IPS-11a (cell line): ENCODE measurements around the gene MED31.
"Not testable (repeated sequence)": the region's sequence is repeated elsewhere in the genome, so short reads cannot be mapped to it uniquely, and the experiment has no call there.

Experiments
- H3K4me3 ChIP-seq: one replicate; pipeline ENCODE4 v1.5.1; 2013; ENCODE audit warnings: low read depth, low read length, control low read depth

Gene MED31

DNA sequence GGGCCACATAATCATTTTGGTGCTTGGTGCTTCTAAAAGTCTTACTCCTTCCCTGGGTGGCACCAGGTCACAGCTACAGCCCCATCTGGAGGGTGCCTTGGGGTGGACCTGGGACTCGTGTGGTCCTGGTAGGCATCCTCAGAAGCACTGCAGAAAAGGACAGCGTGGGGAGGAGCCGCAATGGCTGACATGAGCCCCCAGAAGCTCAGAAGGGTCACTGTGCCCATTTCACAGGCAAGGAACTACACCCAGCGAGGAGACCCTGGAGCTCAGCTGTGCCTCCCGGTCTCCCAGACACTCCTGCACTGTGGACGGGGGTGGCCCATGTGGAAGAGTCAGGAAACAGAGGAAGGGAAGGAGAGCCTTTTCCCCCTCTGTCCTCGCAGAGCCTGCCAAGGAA lies 26.5 kb upstream of the MED31 start:
- no peak overlapping the region for H3K4me3 ChIP-seq

DNA sequence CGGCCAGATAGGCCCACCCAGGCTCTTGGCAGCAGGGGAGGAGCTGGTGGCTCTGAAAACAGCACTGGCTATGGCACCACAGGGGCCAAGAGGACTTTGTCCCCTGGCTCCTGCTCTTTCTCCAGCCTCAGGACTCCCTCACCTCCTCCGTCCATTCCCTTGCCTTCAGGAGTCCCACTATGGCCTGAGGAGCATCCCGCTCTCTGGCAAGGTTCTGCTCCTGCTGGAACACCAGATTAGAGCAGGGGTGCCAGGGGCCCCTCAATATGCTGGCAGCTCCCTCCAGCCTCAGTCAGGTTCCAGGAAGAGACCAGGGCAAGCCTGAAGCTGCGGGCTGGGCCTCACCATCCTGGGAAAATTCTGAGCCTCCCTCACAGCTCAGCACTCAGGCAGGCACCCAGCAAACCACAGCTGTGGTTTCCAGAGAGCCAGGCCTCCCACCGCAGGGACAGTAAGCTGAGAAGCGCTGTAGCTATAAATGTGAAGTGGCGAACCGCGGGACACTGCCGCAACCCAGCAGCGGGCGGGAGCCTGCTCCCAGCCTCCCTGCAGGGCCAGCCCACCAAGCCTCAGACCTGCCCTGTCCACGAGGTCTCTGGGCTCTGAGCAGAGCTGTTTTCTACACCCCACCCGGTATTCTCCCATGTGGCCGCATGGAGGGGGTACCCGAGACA lies 25.9 kb upstream of the MED31 start:
- no peak overlapping the region for H3K4me3 ChIP-seq

DNA sequence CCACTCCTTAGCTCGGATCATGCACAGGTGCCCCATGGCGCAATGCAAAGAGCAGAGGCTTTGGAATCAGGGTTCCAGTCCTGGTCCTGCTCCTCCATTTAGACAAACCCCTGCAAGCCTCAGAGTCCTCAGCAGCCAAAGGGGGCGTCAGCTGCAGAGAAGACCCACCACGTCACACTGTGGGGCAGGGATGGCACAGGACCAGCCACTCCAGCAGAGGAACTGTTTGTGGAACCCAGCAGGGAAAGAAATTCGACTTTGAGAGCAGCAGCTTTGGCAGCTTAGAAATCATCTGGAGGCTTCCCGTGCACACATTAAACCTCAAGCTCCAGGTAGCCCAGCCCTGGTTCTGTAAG lies 25.4 kb upstream of the MED31 start:
- H3K4me3 ChIP-seq = no peak overlapping the region

DNA sequence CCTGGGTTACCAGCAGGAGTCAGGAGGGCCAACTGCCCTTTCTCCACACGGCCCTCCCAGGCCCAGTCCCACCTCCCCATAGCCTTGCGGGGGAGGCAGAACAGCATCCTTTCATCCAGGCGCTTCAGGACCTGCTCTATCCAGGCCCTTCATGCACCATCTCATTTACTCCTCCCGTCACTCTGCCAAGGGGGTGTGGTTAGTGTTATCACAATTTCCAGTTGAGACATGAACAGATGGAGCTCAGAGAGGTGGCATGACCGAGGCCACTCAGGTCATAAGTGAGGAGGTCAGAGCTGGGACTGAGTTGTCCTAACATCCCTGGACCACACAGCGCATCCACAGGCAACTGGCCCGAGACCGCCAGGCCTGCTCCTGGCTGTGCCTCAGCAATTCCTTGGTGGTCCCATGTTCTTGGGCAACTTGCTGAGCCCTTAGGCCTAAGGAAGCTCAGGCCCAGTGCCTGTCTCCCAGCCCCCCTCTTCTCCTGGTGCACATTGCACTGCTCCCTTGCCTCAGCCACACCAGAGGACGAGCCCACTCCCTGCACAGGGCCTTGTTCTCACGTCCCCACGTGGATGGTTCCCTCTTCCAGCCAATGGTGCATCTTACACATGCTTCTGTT lies 23.9 kb upstream of the MED31 start:
- H3K4me3 ChIP-seq = no peak overlapping the region

DNA sequence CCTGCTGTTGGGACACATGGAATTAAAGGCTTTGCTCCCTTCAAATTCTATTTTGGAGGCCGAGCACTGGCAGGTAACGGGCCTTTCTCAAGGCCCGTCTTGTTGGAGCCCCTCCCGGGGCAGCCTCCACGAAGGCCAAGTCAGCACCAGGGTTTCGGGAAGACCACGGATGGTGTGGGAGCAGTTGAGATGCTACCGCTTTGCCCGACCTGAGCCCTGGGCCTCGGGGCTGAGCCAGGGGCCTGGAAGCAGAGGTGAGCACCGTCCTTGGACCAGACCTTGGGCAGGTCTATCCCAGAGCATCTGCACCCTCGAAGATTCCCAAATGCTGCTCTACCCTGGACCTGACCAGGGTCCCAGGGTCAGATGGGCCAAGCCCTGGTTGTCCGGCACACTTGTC lies 23.2 kb upstream of the MED31 start:
- no peak overlapping the region for H3K4me3 ChIP-seq

DNA sequence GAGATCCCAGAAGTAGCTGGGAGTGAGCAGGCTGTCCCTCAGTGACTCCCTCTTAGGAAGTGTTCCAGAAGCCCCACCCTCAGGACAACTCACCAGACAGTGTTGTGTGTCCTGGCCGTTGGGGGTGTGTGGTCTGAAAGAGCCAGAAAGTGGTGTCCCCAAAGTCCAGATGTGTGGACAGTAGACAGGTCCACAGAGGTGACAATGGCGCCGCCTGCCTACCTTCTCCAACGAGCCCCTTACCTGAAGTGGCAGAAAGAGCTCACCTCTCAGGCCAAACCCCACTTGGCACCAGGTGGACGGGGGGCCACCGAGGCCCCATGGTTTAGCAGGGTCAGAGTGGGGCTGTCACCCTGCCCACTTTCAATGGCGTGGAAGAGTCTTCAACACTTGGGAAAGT lies 20.0 kb upstream of the MED31 start:
- H3K4me3 ChIP-seq = no peak overlapping the region

DNA sequence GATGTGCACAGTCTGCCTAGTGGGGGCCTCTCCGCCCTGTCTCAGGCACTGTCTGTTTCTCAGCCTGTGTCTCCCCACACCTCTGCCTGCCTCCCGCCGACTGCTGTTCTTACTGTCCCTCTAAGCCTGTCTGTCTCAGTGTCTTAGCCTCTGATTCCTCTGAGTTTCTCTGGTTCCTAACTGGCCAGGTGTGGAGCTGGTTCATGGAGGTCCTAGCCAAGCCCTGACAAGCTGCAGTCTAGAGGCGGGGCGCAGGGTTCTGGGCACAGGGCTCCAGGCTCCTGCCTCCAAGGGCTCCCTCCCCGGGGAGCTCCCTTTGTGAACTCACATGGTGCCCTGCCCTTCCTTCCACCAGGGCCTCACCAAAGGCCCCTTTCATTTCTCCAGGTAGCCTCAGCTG lies 19.6 kb upstream of the MED31 start:
- no peak overlapping the region for H3K4me3 ChIP-seq

DNA sequence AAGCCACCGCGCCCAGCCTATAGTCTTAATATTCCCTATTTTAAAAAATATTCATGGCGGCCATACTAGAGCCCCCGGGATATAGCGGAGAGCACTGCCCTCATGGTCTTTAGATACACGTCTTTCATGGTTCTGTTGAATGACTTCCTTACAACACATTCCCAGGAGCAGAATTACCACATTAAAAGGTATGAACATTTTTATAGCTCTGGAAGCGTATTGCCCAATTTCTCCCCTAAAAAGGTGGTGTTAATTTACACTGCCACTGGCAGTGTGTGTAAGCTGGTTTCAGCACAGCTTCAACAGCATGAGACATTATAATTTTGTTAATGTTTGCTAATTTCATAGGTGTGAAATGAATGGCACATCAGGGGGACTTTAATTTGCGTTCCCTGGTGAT lies 19.2 kb upstream of the MED31 start:
- no peak overlapping the region for H3K4me3 ChIP-seq

DNA sequence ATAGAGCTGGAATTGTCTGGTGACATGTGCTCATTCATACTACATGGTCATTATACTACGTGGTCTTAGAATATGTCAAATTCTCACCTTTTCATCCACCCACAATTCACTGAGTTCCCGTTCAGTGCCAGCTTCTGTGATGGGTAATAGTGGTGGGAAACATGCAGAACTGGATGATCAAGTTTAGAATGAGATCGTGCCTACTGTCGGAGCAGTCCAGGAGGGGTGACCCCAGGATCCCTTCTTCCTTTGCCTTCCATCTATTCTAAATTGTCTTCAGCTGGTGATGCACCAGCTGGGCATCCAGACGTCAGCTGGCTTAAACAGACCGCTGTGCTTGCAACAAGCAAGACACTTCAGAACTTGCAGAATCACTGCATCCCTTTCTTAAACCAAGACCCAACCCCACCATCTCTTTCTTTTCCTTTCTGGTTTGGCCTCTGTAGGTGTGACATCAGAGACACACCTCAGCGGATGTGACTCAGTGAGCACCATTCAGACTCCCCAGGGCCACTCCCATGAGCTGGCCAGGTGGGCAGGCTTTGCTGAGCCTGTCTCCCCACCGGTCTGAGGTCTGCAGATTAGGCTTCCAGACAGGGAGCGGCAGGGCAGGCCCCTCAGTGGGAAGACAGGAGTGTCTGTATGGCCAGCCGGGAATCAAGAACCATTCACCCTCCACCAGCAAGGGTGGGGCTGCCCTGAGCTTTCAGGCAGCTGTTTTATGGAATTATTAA lies 18.2 kb upstream of the MED31 start:
- H3K4me3 ChIP-seq = no peak overlapping the region

DNA sequence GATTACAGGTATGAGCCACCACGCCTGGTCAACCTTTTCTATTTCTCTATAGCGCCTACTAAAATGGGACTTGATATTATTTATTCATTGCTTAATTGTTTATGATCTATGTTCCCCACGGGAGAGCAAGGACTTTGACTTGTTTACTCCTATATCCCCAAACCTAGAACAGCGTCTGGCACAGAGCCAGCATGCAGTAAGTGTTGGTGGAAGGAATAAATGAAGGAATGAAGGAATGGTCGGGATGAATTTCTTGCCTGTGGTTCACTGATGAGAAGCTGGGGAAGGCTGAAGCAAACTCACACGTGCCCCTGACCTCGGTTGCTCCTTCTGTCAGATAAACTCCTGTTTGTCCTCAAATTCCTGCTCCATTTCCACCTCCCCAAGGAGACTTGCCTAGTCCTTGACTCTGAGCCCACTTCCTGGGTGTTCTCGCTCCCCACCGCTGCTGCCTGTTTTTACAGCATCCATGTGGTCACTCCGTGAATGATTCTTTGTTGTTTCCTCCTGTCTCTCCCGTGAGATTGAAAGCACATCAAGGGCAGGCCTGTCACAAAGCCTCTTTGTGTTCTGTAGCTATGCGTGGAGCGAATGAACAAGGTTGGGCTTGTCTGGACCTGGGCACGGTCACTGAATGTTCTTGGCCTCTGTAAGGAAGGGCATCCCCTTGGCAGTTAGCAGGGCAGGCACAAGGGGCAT lies 17.5 kb upstream of the MED31 start:
- H3K4me3 ChIP-seq = no peak overlapping the region

DNA sequence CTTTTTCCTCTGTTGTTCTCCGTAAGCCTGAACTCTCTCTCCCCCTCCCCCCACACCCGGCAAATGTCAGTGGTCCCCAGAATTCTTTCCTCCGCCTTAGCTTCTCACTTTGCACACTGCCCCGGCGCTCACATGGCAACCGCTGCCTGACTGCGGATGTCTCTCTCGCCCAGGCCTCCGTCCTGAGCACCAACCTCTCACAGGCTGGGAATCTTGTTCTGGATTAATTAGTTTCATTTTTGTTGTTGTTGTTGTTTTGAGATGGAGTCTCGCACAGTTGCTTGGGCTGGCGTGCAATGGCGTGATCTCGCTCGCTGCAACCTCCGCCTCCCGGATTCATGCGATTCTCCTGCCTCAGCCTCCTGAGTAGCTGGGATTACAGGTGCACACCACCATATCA lies 16.8 kb upstream of the MED31 start:
- no peak overlapping the region for H3K4me3 ChIP-seq

DNA sequence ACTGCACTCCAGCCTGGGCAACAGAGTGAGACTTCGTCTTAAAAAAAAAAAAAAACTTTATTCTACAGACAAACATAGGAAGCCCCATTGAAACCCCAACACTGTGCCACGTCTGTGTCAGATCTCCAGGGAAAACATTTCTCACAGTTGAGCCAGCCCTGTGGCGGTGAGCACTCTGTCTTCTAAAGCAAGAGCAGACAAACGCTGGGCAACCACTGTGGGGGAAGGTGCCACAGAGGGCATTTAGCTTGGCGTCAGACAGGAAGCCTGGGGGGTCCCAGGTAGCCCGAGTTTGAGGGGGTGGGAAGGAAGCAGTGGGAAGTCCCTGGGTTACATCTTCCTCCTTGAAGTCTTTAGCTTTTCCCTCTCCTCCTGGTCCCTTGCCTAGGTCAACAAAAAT lies 16.1 kb upstream of the MED31 start:
- H3K4me3 ChIP-seq = no peak overlapping the region

DNA sequence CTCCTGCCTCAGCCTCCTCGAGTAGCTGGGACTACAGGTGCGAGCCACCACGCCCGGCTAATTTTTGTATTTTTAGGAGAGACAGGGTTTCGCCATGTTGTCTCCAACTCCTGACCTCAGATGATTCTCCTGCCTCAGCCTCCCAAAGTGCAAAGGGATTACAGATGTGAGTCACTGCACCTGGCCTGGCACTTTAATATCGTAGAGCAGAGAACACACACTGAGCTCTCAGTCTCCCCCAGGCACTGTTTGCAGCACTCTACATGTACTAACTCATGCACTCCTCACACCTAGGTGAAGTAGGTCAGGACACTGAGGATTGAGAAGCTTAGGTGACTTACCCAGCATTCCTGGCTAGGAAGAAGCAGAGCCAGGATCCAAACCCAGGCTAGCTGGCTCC lies 15.2 kb upstream of the MED31 start:
- H3K4me3 ChIP-seq = no peak overlapping the region

DNA sequence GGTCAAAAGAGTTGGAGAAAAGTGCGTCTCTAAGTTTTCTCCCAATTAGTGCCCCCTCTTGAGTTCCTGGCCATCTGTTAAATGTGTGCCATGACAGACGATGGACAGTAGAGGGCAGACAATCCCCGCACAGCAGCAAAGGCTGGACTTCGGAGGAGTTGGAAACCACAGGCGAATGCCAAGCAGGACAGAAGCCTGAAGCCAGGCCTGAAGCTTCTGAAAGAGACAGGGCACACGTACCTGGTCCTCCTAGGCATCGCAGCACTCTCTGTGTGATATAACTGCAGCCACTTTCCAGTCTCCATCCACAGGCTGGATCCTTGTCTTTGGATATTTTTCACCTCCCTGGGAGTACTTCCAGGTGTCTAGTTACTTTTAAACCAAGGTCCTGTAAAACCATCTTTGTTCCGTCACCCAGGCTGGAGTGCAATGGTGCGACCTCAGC lies 14.7 kb upstream of the MED31 start:
- H3K4me3 ChIP-seq = no peak overlapping the region

DNA sequence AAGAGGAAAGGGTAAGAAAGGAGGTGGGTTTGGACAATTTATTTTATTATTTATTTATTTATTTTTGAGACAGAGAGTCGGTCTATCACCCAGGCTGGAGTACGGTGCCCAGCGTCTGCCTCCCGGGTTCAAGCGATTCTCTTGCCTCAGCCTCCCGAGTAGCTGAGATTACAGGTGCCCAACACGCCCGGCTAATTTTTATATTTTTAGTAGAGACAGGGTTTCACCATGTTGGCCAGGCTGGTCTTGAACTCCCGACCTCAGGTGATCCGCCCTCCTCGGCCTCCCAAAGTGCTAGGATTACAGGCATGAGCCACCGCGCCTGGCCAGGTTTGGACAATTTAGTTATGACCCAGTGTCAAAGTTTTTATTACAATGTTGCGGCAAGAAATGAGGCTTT lies 11.8 kb upstream of the MED31 start:
- H3K4me3 ChIP-seq = not testable (repeated sequence)

DNA sequence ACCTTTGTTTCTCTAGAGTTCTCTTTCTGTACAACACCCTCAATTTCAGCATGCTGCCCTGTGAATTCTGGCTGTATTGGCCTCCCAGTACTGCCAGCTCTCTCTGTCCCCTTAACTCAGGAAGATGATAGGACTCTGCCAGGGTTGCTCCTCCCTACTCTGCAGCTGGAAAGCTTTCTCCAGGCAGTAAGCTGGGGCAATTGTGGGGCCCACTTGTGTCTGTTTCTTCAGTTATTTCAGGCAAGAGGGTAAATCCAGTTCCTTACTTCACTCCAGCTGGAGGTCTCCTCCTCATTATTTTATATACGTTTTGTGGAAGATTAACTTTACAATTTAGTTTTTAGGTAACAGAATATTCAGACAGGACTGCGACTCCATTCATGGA lies 10.1 kb upstream of the MED31 start:
- H3K4me3 ChIP-seq = no peak overlapping the region

DNA sequence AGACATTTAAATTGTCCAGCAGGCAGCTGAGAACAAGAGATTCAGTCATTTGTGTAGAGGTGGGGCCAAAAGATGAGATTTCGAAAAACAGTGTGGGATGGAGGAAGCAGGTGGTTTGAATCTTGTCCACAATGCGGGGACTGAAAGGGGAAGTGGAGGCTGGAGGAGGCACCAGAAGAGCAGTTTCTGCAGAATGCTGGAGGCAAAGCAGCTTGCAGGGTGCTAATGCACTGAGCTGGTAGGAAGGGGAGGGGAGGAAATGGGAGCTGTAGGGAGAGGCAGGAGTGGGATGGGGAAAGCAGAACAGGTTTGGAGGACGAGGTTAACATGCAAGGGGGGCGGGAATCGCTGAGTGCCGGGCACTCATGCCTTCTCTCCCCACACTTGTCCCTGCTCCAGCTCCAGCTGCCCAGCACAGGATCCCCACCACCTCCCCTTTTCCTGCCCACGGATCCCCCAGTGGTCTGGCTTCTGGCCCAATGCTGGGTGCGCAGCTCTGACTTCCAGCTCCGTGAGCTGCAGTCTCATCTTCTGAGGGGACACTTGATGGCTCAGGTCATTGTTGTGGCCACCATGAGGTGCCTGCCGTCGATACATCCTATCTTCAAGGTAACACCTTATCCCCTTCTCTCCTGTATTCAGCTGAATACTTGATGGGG lies 9.5 kb upstream of the MED31 start:
- no peak overlapping the region for H3K4me3 ChIP-seq

DNA sequence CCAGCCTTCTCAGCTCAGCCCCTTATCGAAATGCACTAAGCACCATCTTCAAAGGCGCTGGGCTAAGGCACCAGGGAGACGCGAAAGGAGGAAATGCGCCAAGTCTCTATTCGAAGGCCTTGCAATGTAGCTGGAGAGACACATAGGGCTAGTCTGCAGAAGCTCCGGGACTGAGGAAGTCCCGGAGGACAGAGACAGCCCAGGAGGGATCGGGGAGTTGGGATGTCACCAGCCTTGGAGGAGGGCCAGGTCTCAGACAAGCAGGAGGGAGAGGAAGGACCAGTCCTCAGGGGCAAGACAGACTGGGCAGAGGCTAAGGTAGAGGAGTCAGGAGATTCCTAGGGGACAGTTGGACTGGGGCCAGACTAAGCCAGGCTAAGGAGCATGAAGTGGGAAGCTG lies 8.7 kb upstream of the MED31 start:
- no peak overlapping the region for H3K4me3 ChIP-seq

DNA sequence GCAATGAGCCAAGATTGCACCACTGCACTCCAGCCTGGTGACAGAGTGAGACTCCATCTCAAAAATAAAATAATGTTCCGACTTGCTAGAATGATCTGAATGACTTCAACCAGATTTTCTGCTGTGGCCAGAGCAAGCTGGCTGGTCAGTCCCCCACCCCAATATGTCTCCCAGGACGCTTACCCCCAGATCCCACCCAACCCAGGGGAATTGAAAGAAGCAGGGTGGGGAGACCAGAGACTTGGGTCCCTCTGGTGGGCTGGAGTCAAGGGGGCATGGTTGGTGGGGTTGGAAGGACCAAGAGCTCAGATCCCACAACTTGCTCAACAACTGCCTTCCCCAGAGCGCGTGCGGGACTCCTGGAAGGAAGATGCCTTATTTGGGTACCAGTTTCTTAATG lies 7.0 kb upstream of the MED31 start:
- not testable (repeated sequence) for H3K4me3 ChIP-seq

DNA sequence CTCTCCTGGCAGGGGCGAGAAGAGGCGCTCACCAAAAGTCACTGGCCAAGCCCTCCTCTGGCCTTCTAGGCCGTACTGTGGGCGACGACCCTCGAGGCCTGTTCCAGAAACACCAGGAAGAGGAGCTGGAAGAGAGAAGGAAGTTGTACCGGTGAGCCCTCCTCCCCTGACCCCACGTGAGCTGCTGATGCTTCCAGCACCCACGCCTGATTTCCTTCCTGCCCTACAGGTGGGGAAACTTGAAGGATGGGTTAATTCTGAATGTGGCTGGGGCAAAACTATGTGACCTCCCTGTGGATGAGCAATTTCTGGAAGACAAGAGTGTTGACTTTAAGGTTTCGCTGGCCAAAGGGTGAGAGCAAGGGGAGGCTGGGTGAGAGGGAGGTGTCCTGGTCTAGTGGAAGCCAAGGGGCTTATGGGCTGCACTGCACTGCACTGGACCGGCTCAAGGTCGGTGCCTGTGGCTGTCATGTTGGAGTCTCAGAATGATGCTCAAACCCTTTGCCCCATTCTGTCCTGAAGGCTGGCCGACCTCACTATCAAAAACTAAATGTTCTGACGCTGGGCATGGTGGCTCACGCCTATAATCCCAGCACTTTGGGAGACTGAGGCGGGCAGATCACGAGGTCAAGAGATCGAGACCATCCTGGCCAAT lies 6.4 kb upstream of the MED31 start:
- peak overlapping the region; percentile 25 for H3K4me3 ChIP-seq
